Hepatocyte (in vitro differentiated cells): ENCODE measurements around the gene NIPAL3. TPM values are rescaled to one million over a fixed set of nuclear protein-coding genes. Genes with fewer than 3 reads are reported as not detected.

Source experiments
- DNase-seq: peaks from one replicate; pipeline ENCODE4 v3.0.0-alpha.2; 2016; ENCODE audit warnings: low spot score
- H2AFZ ChIP-seq: fragments of 200-600 bp; sonication (generic); 2 replicates; pipeline ENCODE4 v1.6.0; 2016; ENCODE audit warnings: antibody characterized with exemption, mild to moderate bottlenecking
- H3K27ac ChIP-seq: fragments of 200-600 bp; sonication (generic); 2 replicates; pipeline ENCODE4 v1.5.1; 2016; ENCODE audit warnings: mild to moderate bottlenecking
- H3K27me3 ChIP-seq: fragments of 200-600 bp; sonication (generic); 2 replicates; pipeline ENCODE4 v1.6.1; 2016
- H3K36me3 ChIP-seq: fragments of 200-600 bp; sonication (generic); replicated peaks from 2 replicates; pipeline ENCODE4 v1.5.1; 2016; ENCODE audit warnings: low read depth; ENCODE audit not compliant: insufficient read depth
- H3K4me1 ChIP-seq: fragments of 200-600 bp; sonication (generic); 2 replicates; pipeline ENCODE4 v1.5.1; 2016; ENCODE audit warnings: mild to moderate bottlenecking, moderate library complexity; ENCODE audit not compliant: insufficient read depth
- H3K4me2 ChIP-seq: fragments of 200-600 bp; sonication (generic); 2 replicates; pipeline ENCODE4 v1.6.0; 2016
- H3K4me3 ChIP-seq: fragments of 200-600 bp; sonication (generic); 2 replicates; pipeline ENCODE4 v1.5.1; 2016; ENCODE audit warnings: mild to moderate bottlenecking
- H3K79me2 ChIP-seq: fragments of 200-600 bp; sonication (generic); 2 replicates; pipeline ENCODE4 v1.6.0; 2017; ENCODE audit warnings: mild to moderate bottlenecking
- H3K9me2 ChIP-seq: fragments of 200-600 bp; sonication (generic); replicated peaks from 2 replicates; pipeline ENCODE4 v1.6.0; 2017; ENCODE audit warnings: mild to moderate bottlenecking; ENCODE audit not compliant: insufficient read depth
- H3K9me3 ChIP-seq: fragments of 200-600 bp; sonication (generic); 2 replicates; pipeline ENCODE4 v1.5.1; 2016; ENCODE audit warnings: low read depth, mild to moderate bottlenecking
- H4K20me1 ChIP-seq: fragments of 200-600 bp; sonication (generic); 2 replicates; pipeline ENCODE4 v1.6.0; 2016; ENCODE audit warnings: mild to moderate bottlenecking; ENCODE audit not compliant: insufficient read depth, poor library complexity, severe bottlenecking
- EZH2 ChIP-seq: fragments of 200-600 bp; sonication (generic); IDR thresholded peaks from 2 replicates; pipeline ENCODE4 v1.6.1; 2016; ENCODE audit warnings: antibody characterized with exemption, mild to moderate bottlenecking, borderline replicate concordance
- EZH2phosphoT487 ChIP-seq: fragments of 200-600 bp; sonication (generic); IDR thresholded peaks from one replicate; pipeline ENCODE4 v1.6.1; 2018; ENCODE audit warnings: antibody characterized with exemption, mild to moderate bottlenecking, low read depth, moderate library complexity; ENCODE audit not compliant: unreplicated experiment, severe bottlenecking
- WGBS: methylation state at CpG from one replicate; pipeline ENCODE4 v1.1.6; 2016; ENCODE audit warnings: low lambda C conversion rate; ENCODE audit errors: missing lambda C conversion rate; 5-methylcytosine and 5-hydroxymethylcytosine counted together
- polyA plus RNA-seq: library from polyadenylated mRNA; unstranded; fragments of >200 nt; fragmentation: Nextera tagmentation; extraction: Ambion mirVana; gene quantifications from 2 replicates; pipeline ENCODE4 v1.2.1, GENCODE V29; 2016
- total RNA-seq: library from RNA; depleted of rRNA; stranded (reverse); fragments of >200 nt; gene quantifications from 2 replicates; pipeline ENCODE4 v1.2.3, GENCODE V29; 2014
- TF ChIP-seq, protein P1 (sequence below): fragments of 200-600 bp; sonication (generic); IDR thresholded peaks from 2 replicates; pipeline ENCODE4 v1.5.1; 2016; ENCODE audit warnings: antibody characterized with exemption, mild to moderate bottlenecking; ENCODE audit not compliant: poor library complexity

The NIPAL3 gene
- total and polyA plus RNA-seq, 2 experiments from 2014 or later = 26.6 to 27.3 TPM

DNA sequence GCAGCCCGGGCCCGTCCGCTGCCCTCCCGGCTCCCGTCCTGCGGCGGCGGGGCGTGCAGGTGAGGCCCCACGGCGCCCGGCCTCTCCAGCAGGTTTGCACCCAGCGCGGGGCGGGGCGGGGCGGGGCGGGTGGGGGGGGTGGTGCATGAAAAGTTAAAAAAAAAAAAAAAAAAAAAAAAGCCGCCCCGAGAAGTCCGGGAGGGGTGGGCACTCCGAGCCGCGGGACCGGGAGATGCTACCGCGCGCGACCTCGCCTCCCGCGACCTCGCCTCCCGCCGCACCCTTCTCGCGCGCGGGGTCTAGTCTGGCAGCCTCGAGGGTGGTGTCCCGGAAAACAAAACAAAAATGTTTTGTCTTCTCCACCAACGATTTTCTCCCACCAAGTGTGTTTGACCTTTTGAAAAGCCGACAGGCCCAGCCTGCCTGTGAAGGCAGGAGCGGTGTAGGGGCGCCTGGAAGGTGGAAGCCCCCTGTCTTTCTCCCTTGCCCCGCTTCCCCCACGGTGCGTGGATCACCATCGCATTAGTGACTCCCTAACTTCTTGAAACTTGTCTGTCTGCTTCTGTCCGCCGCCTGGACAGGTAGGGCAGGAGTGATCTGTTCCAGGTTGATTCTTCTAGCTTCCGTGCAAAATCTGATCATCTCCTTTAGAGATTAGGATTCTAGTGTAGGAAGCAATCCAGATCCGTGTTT is 87.6 kb downstream of the NIPAL3 start:
- WGBS = 4% methylated on average over 32 of the region's 53 CpGs
- Histone ChIP-seq H2AFZ (peak overlapping the region; percentile 85), H3K27ac (peak overlapping the region; percentile 94), H3K27me3 (no peaks in the 10 kb centered on the region), H4K20me1 (no peaks in the 10 kb centered on the region), H3K36me3 (no peaks in the 10 kb centered on the region), H3K79me2 (peaks cover 23% of the 10 kb centered on the region), H3K4me1 (no peaks in the 10 kb centered on the region), H3K9me3 (no peaks in the 10 kb centered on the region), H3K9me2 (no peaks in the 10 kb centered on the region), H3K4me2 (peak overlapping the region; percentile 93), H3K4me3 (peak overlapping the region; percentile 46)
- DNase-seq = peak; percentile 25
- TF ChIP-seq, protein P1, sequence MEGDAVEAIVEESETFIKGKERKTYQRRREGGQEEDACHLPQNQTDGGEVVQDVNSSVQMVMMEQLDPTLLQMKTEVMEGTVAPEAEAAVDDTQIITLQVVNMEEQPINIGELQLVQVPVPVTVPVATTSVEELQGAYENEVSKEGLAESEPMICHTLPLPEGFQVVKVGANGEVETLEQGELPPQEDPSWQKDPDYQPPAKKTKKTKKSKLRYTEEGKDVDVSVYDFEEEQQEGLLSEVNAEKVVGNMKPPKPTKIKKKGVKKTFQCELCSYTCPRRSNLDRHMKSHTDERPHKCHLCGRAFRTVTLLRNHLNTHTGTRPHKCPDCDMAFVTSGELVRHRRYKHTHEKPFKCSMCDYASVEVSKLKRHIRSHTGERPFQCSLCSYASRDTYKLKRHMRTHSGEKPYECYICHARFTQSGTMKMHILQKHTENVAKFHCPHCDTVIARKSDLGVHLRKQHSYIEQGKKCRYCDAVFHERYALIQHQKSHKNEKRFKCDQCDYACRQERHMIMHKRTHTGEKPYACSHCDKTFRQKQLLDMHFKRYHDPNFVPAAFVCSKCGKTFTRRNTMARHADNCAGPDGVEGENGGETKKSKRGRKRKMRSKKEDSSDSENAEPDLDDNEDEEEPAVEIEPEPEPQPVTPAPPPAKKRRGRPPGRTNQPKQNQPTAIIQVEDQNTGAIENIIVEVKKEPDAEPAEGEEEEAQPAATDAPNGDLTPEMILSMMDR = no peak
- no peak for TF ChIP-seq EZH2
- no peak for TF ChIP-seq EZH2phosphoT487

DNA sequence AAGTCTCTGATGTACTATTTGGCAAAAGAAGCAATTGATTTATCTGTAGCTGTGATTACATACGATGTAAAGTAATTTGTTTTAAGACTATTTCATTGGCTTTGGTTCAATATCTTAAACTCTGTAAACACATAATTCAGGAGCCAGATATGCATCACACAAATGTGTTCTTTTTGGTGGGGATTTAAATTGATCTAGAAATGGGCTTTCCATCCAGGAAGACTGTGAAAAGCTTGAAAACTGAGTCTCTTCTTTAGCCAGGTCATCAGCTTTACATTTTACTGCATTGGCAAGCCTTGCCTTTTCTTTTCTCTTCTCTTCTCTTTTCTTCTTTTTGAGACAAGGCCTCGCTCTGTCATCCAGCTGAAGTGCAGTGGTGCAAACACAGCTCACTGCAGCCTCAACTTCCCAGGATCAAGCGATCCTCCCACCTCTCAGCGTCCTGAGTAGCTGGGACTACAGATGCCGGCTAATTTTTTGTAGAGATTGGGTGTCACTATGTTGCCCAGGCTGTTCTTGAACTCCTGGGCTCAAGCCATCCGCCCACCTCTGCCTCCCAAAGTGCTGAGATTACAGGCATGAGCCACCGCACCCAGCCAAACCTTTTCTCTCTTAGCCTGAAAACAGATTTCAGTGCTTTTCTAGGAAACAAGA is 88.4 kb downstream of the NIPAL3 start:
- H3K4me2 ChIP-seq = peak overlapping the region; percentile 93
- 75% methylated on average over 7 of the region's 7 CpGs for WGBS
- no peaks in the 10 kb centered on the region for H3K36me3 ChIP-seq
- no peaks in the 10 kb centered on the region for H3K4me1 ChIP-seq
- TF ChIP-seq EZH2phosphoT487 (no peak), EZH2 (no peak)
- TF ChIP-seq, protein P1 = no peak
- no peak overlapping the region for H3K27ac ChIP-seq
- no peaks in the 10 kb centered on the region for H4K20me1 ChIP-seq
- no peaks in the 10 kb centered on the region for H3K9me3 ChIP-seq
- DNase-seq = no peak
- H2AFZ ChIP-seq = no peak overlapping the region
- H3K27me3 ChIP-seq = no peaks in the 10 kb centered on the region
- no peak overlapping the region for H3K4me3 ChIP-seq
- H3K9me2 ChIP-seq = no peaks in the 10 kb centered on the region
- H3K79me2 ChIP-seq = peaks cover 30% of the 10 kb centered on the region

DNA sequence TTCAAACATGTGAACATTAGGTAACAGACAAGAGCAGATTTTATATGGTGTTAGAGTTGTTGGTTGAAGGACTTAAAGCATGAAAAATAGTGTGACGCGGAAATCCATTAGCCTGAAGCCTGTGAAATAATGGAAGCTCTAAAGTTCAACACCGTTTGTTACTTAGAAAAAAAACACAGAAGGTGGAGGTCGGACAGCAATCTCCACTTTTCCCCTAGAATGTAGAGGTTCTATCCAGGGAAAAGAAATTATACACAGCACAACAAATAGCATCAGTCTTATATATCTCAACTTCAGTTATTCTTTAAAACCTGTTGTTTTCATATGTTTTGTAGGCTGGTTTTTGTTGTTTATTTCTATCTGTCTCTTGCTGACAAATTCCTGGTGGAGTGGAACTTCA is 89.0 kb downstream of the NIPAL3 start:
- TF ChIP-seq EZH2phosphoT487 (no peak), EZH2 (no peak)
- TF ChIP-seq, protein P1 = no peak
- Histone ChIP-seq H3K4me1 (no peaks in the 10 kb centered on the region), H3K4me2 (no peak overlapping the region), H3K9me3 (no peaks in the 10 kb centered on the region), H4K20me1 (no peaks in the 10 kb centered on the region), H3K36me3 (no peaks in the 10 kb centered on the region), H3K9me2 (no peaks in the 10 kb centered on the region), H3K79me2 (peaks cover 30% of the 10 kb centered on the region), H2AFZ (no peak overlapping the region), H3K27ac (no peak overlapping the region), H3K27me3 (no peaks in the 10 kb centered on the region), H3K4me3 (no peak overlapping the region)
- DNase-seq = no peak
- 79% methylated on average over 4 of the region's 4 CpGs for WGBS
